Mesenchymal stem cell (in vitro differentiated cells and primary cell): ENCODE results near the gene APBA1.

ENCODE experiments used
- DNase-seq: peaks from one replicate; pipeline ENCODE4 v3.0.0-alpha.2; 2013
- H2AFZ ChIP-seq: one replicate; pipeline ENCODE4 v1.6.1; 2013; ENCODE audit warnings: low read depth, mild to moderate bottlenecking, control low read depth, inconsistent platforms, low read length, moderate library complexity
- H2AK5ac ChIP-seq: 2 replicates; pipeline ENCODE4 v1.6.1; 2013; ENCODE audit warnings: low read length, moderate library complexity, mild to moderate bottlenecking, inconsistent platforms; ENCODE audit not compliant: severe bottlenecking
- H2BK120ac ChIP-seq: one replicate; pipeline ENCODE4 v1.6.1; 2013; ENCODE audit warnings: low read depth, mild to moderate bottlenecking, inconsistent platforms, low read length, moderate library complexity
- H2BK12ac ChIP-seq, 2 experiments: one replicate each; pipeline ENCODE4 v1.6.1; 2013; ENCODE audit warnings: inconsistent platforms in 2 of 2, low read length in 2 of 2, mild to moderate bottlenecking in 2 of 2, moderate library complexity in 2 of 2, control low read depth in 1 of 2
- H2BK15ac ChIP-seq: one replicate; pipeline ENCODE4 v1.6.1; 2013; ENCODE audit warnings: mild to moderate bottlenecking, low read depth, inconsistent platforms; ENCODE audit not compliant: poor library complexity, severe bottlenecking
- H2BK5ac ChIP-seq: 2 replicates; pipeline ENCODE4 v1.6.1; 2013; ENCODE audit warnings: low read depth, mild to moderate bottlenecking, low read length, control low read depth, inconsistent platforms; ENCODE audit not compliant: poor library complexity, severe bottlenecking
- H3K14ac ChIP-seq, 2 experiments: one replicate each; pipeline ENCODE4 v1.6.1; 2013; ENCODE audit warnings: inconsistent platforms in 2 of 2, low read length in 2 of 2, control low read depth in 1 of 2, mild to moderate bottlenecking in 1 of 2, moderate library complexity in 1 of 2
- H3K18ac ChIP-seq, 2 experiments: one replicate each; pipeline ENCODE4 v1.6.1; 2013; ENCODE audit warnings: inconsistent platforms in 2 of 2, low read length in 2 of 2, control low read depth in 1 of 2, low read depth in 1 of 2, mild to moderate bottlenecking in 1 of 2
- H3K23ac ChIP-seq, 2 experiments: one replicate each; pipeline ENCODE4 v1.6.1; 2013; ENCODE audit warnings: inconsistent platforms in 2 of 2, low read length in 2 of 2, mild to moderate bottlenecking in 2 of 2, moderate library complexity in 2 of 2, control low read depth in 1 of 2
- H3K27ac ChIP-seq: 2 replicates; pipeline ENCODE4 v1.5.1; 2013; ENCODE audit warnings: mild to moderate bottlenecking, moderate library complexity, low read length, control low read depth, inconsistent platforms; ENCODE audit not compliant: poor library complexity, severe bottlenecking
- H3K27me3 ChIP-seq, 2 experiments: 2 replicates each; pipeline versions ENCODE4 v1.6.1 to v1.7.0; 2013; ENCODE audit warnings: low read length in 2 of 2, mild to moderate bottlenecking in 2 of 2, moderate library complexity in 2 of 2, control low read depth in 1 of 2, inconsistent platforms in 1 of 2; ENCODE audit not compliant: control insufficient read depth in 1 of 2, insufficient read depth in 1 of 2
- H3K36me3 ChIP-seq, 2 experiments: 2 replicates each; pipeline versions ENCODE4 v1.6.1 to v1.7.0; 2013; ENCODE audit warnings: low read length in 2 of 2, control low read depth in 1 of 2, inconsistent platforms in 1 of 2, low read depth in 1 of 2, mild to moderate bottlenecking in 1 of 2; ENCODE audit not compliant: insufficient read depth in 2 of 2, control insufficient read depth in 1 of 2
- H3K4ac ChIP-seq, 2 experiments: one replicate each; pipeline ENCODE4 v1.6.1; 2013; ENCODE audit warnings: inconsistent platforms in 2 of 2, low read length in 2 of 2, mild to moderate bottlenecking in 2 of 2, moderate library complexity in 2 of 2, control low read depth in 1 of 2, low read depth in 1 of 2
- H3K4me1 ChIP-seq: 2 replicates; pipeline ENCODE4 v1.6.1; 2013; ENCODE audit warnings: low read depth, low read length, control low read depth; ENCODE audit not compliant: control insufficient read depth, insufficient read depth
- H3K4me2 ChIP-seq: 2 replicates; pipeline ENCODE4 v1.6.1; 2013; ENCODE audit warnings: low read length, mild to moderate bottlenecking, inconsistent platforms; ENCODE audit not compliant: poor library complexity, severe bottlenecking
- H3K4me3 ChIP-seq, 2 experiments: 2 replicates each; pipeline versions ENCODE4 v1.5.1 to v1.7.0; 2013; ENCODE audit warnings: low read length in 2 of 2, mild to moderate bottlenecking in 2 of 2, control low read depth in 1 of 2, low read depth in 1 of 2; ENCODE audit not compliant: insufficient read depth in 1 of 2
- H3K79me1 ChIP-seq: replicated peaks from 2 replicates; pipeline ENCODE4 v1.6.1; 2013; ENCODE audit warnings: mild to moderate bottlenecking, control low read depth, low read length, inconsistent platforms; ENCODE audit not compliant: poor library complexity, severe bottlenecking
- H3K9ac ChIP-seq: 2 replicates; pipeline ENCODE4 v1.7.0; 2013; ENCODE audit warnings: mild to moderate bottlenecking, low read length, moderate library complexity
- H3K9me3 ChIP-seq: 2 replicates; pipeline ENCODE4 v1.7.0; 2013; ENCODE audit warnings: mild to moderate bottlenecking, low read length; ENCODE audit not compliant: control insufficient read depth
- H4K8ac ChIP-seq: one replicate; pipeline ENCODE4 v1.6.1; 2013; ENCODE audit warnings: inconsistent platforms, mild to moderate bottlenecking, low read length, moderate library complexity
- H4K91ac ChIP-seq: one replicate; pipeline ENCODE4 v1.6.1; 2013; ENCODE audit warnings: mild to moderate bottlenecking, low read length, inconsistent platforms
- WGBS: methylation state at CpG from one replicate; pipeline ENCODE4 v1.1.7; 2013; ENCODE audit warnings: mixed read lengths; 5-methylcytosine and 5-hydroxymethylcytosine counted together

The APBA1 gene

GRCh38 chr9:69502671-69503301, 169.4 kb downstream of the APBA1 start:
- Histone ChIP-seq H3K27me3 (no peaks in the 10 kb centered on the region), H3K14ac (no peak overlapping the region), H3K36me3 (no peaks in the 10 kb centered on the region), H4K8ac (no peak overlapping the region), H2BK5ac (no peak overlapping the region), H3K9me3 (no peaks in the 10 kb centered on the region), H2BK12ac (no peak overlapping the region), H3K79me1 (no peaks in the 10 kb centered on the region), H2AK5ac (no peak overlapping the region), H3K4ac (no peak overlapping the region), H3K4me2 (no peak overlapping the region), H3K27ac (peak overlapping the region; percentile 14), H2BK15ac (no peak overlapping the region), H3K9ac (no peak overlapping the region), H3K23ac (no peak overlapping the region), H3K4me3 (no peak overlapping the region), H2AFZ (no peak overlapping the region), H2BK120ac (no peak overlapping the region), H3K4me1 (no peaks in the 10 kb centered on the region), H3K18ac (no peak overlapping the region), H4K91ac (no peak overlapping the region)
- WGBS: 89% methylated on average over 3 of the region's 4 CpGs
- DNase-seq: peak; percentile 3

- Histone ChIP-seq H3K23ac (no peak overlapping the region), H2BK5ac (no peak overlapping the region), H3K36me3 (no peaks in the 10 kb centered on the region), H2BK120ac (no peak overlapping the region), H3K18ac (no peak overlapping the region), H2BK15ac (no peak overlapping the region), H4K8ac (no peak overlapping the region), H3K27ac (no peak overlapping the region), H2BK12ac (no peak overlapping the region), H2AK5ac (no peak overlapping the region), H3K14ac (no peak overlapping the region), H3K4ac (no peak overlapping the region), H2AFZ (no peak overlapping the region), H3K9me3 (no peaks in the 10 kb centered on the region), H3K27me3 (no peaks in the 10 kb centered on the region), H3K4me2 (no peak overlapping the region), H4K91ac (no peak overlapping the region), H3K79me1 (no peaks in the 10 kb centered on the region), H3K9ac (no peak overlapping the region), H3K4me3 (no peak overlapping the region), H3K4me1 (no peaks in the 10 kb centered on the region)
- DNase-seq: no peak
- WGBS: 63% methylated on average over 5 of the region's 6 CpGs
These were observed 171.3 kb downstream of the APBA1 start for GRCh38 chr9:69500896-69501295.

GRCh38 chr9:69499959-69500358, 172.2 kb downstream of the APBA1 start:
- H2BK12ac ChIP-seq: no peak overlapping the region
- H3K4me1 ChIP-seq: peaks cover 5% of the 10 kb centered on the region
- H3K36me3 ChIP-seq: no peaks in the 10 kb centered on the region
- H2BK15ac ChIP-seq: no peak overlapping the region
- no peaks in the 10 kb centered on the region for H3K79me1 ChIP-seq
- H4K8ac ChIP-seq: no peak overlapping the region
- H2AFZ ChIP-seq: no peak overlapping the region
- H3K14ac ChIP-seq: no peak overlapping the region
- H3K4me2 ChIP-seq: no peak overlapping the region
- no peak overlapping the region for H3K4ac ChIP-seq
- H3K9me3 ChIP-seq: no peaks in the 10 kb centered on the region
- DNase-seq: no peak
- no peak overlapping the region for H3K9ac ChIP-seq
- H4K91ac ChIP-seq: no peak overlapping the region
- no peak overlapping the region for H2BK120ac ChIP-seq
- peak overlapping the region in 1 of 2 experiments; percentile 29 for H3K23ac ChIP-seq
- 48% methylated on average over 4 of the region's 4 CpGs for WGBS
- no peak overlapping the region for H3K4me3 ChIP-seq
- H3K27me3 ChIP-seq: no peaks in the 10 kb centered on the region
- no peak overlapping the region for H3K18ac ChIP-seq
- no peak overlapping the region for H2AK5ac ChIP-seq
- H3K27ac ChIP-seq: no peak overlapping the region
- H2BK5ac ChIP-seq: no peak overlapping the region

- Histone ChIP-seq H3K27ac (no peak overlapping the region), H3K4me1 (peaks cover 5% of the 10 kb centered on the region), H3K14ac (no peak overlapping the region), H2AFZ (no peak overlapping the region), H3K79me1 (no peaks in the 10 kb centered on the region), H3K4ac (no peak overlapping the region), H2BK12ac (no peak overlapping the region), H2AK5ac (no peak overlapping the region), H3K27me3 (no peaks in the 10 kb centered on the region), H4K91ac (no peak overlapping the region), H3K36me3 (no peaks in the 10 kb centered on the region), H4K8ac (no peak overlapping the region), H2BK15ac (no peak overlapping the region), H3K4me3 (no peak overlapping the region), H2BK5ac (no peak overlapping the region), H3K4me2 (no peak overlapping the region), H3K18ac (no peak overlapping the region), H3K9me3 (no peaks in the 10 kb centered on the region), H2BK120ac (no peak overlapping the region), H3K9ac (no peak overlapping the region), H3K23ac (no peak overlapping the region)
- no peak for DNase-seq
- 75% methylated on average over 5 of the region's 6 CpGs for WGBS
These were observed 172.8 kb downstream of the APBA1 start for GRCh38 chr9:69499407-69499806.
